ENCODE results near the gene GAS6.
"Not testable (repeated sequence)": the region's sequence is repeated elsewhere in the genome, so short reads cannot be mapped to it uniquely, and the experiment has no call there.

The GAS6 gene

GRCh38 chr13:113874177-113874576 is 10.3 kb upstream of the GAS6 start:
- Histone ChIP-seq H3K36me3 (ENCODE audit: control insufficient read depth, insufficient read depth, low read length) (no peaks in the 10 kb centered on the region), H3K27me3 (replicated peaks; ENCODE audit: control insufficient read depth, insufficient read depth, low read length) (peaks cover 1% of the 10 kb centered on the region; the same call in 1 of the 2 replicates), H3K4me3 (replicated peaks; ENCODE audit: low read depth, low read length) (no peak overlapping the region)
- no peak for TF ChIP-seq CTCF (IDR thresholded peaks at IDR 0.05; ENCODE audit: insufficient read depth, low read length, poor library complexity, severe bottlenecking)
- no peak for DNase-seq (ENCODE audit: extremely low read depth, insufficient read length)

DNA sequence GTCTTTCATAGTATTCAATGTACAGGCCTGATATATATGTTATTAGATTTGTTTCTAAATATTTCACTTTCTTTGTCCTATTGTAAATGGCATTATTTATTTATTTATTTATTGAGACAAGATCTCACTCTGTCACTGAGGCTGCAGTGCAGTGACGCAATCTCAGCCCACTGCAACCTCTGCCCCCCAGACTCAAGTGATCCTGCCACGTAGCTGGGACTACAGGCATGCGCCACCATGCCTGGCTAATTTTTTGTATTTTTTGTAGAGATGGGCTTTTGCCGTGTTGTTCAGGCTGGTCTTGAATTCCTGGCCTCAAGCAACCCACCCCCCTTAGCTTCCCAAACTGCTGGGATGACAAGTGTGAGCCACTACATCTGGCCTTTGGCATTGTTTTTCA is 5.4 kb upstream of the GAS6 start:
- peaks cover 2% of the 10 kb centered on the region for H3K27me3 ChIP-seq (replicated peaks; ENCODE audit: control insufficient read depth, insufficient read depth, low read length)
- no peaks in the 10 kb centered on the region for H3K36me3 ChIP-seq (ENCODE audit: control insufficient read depth, insufficient read depth, low read length)
- H3K4me3 ChIP-seq (replicated peaks; ENCODE audit: low read depth, low read length): no peak overlapping the region
- no peak for DNase-seq (ENCODE audit: extremely low read depth, insufficient read length)
- TF ChIP-seq CTCF (IDR thresholded peaks at IDR 0.05; ENCODE audit: insufficient read depth, low read length, poor library complexity, severe bottlenecking): no peak

DNA sequence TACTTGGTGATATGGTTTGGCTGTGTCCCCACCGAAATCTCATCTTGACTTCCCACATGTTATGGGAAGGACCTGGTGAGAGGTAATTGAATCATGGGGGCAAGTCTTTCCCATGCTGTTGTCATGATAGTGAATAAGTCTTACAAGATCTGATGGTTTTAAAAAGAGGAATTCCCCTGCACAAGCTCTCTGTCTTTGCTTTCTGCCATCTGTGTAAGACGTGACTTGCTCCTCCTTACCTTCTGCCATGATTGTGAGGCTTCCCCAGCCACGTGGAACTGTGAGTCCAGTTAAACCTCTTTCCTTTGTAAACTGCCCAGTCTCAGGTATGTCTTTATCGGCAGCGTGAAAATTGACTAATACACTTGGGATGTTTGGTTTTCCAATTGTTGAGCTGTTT is 4.0 kb upstream of the GAS6 start:
- not testable (repeated sequence) for H3K27me3 ChIP-seq (replicated peaks; ENCODE audit: control insufficient read depth, insufficient read depth, low read length); H3K4me3 ChIP-seq (replicated peaks; ENCODE audit: low read depth, low read length); DNase-seq (ENCODE audit: extremely low read depth, insufficient read length); H3K36me3 ChIP-seq (ENCODE audit: control insufficient read depth, insufficient read depth, low read length)

DNA sequence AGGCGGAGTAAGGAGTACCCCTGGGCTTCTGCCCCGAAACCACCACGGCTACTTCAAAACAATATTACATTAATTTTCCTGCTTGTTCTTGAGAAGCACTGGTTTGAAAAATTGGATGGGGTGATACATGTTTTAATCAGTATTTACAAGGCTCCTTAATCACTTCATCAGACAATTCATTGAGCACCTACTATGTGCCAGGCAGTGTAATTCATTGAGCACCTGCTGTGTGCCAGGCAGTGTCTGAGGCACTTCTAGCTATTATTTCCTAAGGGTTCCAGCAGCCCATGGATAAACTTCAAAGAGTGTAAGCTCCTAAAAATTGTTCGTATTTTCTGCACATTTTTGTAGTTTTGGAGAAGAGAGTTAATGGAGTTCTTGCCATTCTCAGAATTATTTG is 1.6 kb upstream of the GAS6 start:
- TF ChIP-seq CTCF (IDR thresholded peaks at IDR 0.05; ENCODE audit: insufficient read depth, low read length, poor library complexity, severe bottlenecking): no peak
- Histone ChIP-seq H3K36me3 (ENCODE audit: control insufficient read depth, insufficient read depth, low read length) (no peaks in the 10 kb centered on the region), H3K4me3 (replicated peaks; ENCODE audit: low read depth, low read length) (no peak overlapping the region), H3K27me3 (replicated peaks; ENCODE audit: control insufficient read depth, insufficient read depth, low read length) (peaks cover 2% of the 10 kb centered on the region)
- no peak for DNase-seq (ENCODE audit: extremely low read depth, insufficient read length)

- H3K27me3 ChIP-seq (replicated peaks; ENCODE audit: control insufficient read depth, insufficient read depth, low read length): peaks cover 2% of the 10 kb centered on the region
- H3K36me3 ChIP-seq (ENCODE audit: control insufficient read depth, insufficient read depth, low read length): no peaks in the 10 kb centered on the region
- H3K4me3 ChIP-seq (replicated peaks; ENCODE audit: low read depth, low read length): peak overlapping the region; percentile 32
- TF ChIP-seq CTCF (IDR thresholded peaks at IDR 0.05; ENCODE audit: insufficient read depth, low read length, poor library complexity, severe bottlenecking): no peak
- no peak for DNase-seq (ENCODE audit: extremely low read depth, insufficient read length)
Measured at GRCh38 chr13:113864273-113864890, 506 bp upstream of the GAS6 start.

DNA sequence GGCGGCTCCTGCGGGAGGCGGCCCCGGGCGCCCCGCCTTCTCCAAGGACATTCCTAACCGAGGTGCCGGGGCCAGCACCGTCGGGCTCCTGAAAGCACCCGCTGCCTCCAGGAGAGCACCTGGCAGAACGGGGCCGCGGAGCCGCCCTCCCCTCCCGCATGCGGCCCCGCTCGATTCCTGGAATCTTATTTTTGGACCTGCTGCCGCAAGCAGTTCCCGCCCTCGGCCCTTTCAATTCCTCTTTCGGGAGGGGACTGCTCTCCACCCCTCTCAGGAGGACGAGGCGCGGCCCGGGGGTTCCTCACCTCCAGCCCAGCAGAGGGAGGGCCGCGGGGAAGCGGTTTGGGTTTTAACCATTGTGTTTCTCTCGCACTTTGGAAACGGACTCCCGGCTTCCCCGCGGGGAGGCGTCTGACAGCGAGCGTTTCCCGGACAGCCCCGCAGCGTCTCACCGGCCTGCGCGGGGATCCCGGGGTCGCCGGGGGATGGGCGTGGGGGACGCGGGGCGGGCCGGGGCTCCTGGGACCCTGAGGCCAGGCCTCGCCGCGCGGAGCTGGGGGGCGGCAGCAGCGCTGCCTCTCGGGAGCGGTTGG is 849 bp downstream of the GAS6 start:
- H3K36me3 ChIP-seq (ENCODE audit: control insufficient read depth, insufficient read depth, low read length): no peaks in the 10 kb centered on the region
- TF ChIP-seq CTCF (IDR thresholded peaks at IDR 0.05; ENCODE audit: insufficient read depth, low read length, poor library complexity, severe bottlenecking): no peak
- peaks cover 2% of the 10 kb centered on the region for H3K27me3 ChIP-seq (replicated peaks; ENCODE audit: control insufficient read depth, insufficient read depth, low read length)
- H3K4me3 ChIP-seq (replicated peaks; ENCODE audit: low read depth, low read length): peak overlapping the region; percentile 52
- DNase-seq (ENCODE audit: extremely low read depth, insufficient read length): no peak
